IMR-90 (cell line): ENCODE data around the gene MSANTD1. TPM values are rescaled to one million over a fixed set of nuclear protein-coding genes. Genes with fewer than 3 reads are reported as not detected.

Source experiments
- ATAC-seq: fragments of 200-7000 bp; cut with Tn5 transposase; 2 replicates; pipeline ENCODE4 v1.9.1; 2020; ENCODE audit warnings: low read depth, mild to moderate bottlenecking, moderate library complexity
- BruUV-seq: library from RNA; stranded (reverse); fragments of 400-500 nt; replicated peaks from 2 replicates; lab custom pipeline; 2021; lab: Mats Ljungman, UMichigan
- CTCF ChIA-PET: fragments of 300-600 bp; formaldehyde crosslinking; extraction: SDS; loops from one replicate; lab custom pipeline; 2021; ENCODE audit warnings: antibody characterized with exemption; lab: Yijun Ruan, JAX
- POLR2A ChIA-PET: fragments of 300-600 bp; sonication (Branson Sonifier 250); formaldehyde crosslinking; loops from one replicate; lab custom pipeline; 2022; ENCODE audit warnings: antibody characterized with exemption; ENCODE audit not compliant: unreplicated experiment; lab: Charles Lee
- DNase-seq: peaks from one replicate; pipeline ENCODE4 v3.0.0; 2013
- H2AFZ ChIP-seq: replicated peaks from 2 replicates; pipeline ENCODE3; 2013; ENCODE audit warnings: low read length, mild to moderate bottlenecking; ENCODE audit not compliant: poor library complexity
- H2AK5ac ChIP-seq: 2 replicates; pipeline ENCODE4 v1.6.1; 2013; ENCODE audit warnings: low read depth, low read length, inconsistent platforms
- H2AK9ac ChIP-seq: replicated peaks from 2 replicates; pipeline ENCODE3; 2013; ENCODE audit warnings: mild to moderate bottlenecking, low read depth, low read length, moderate library complexity; ENCODE audit not compliant: poor library complexity
- H2BK120ac ChIP-seq: 2 replicates; pipeline ENCODE4 v1.6.1; 2013; ENCODE audit warnings: low read depth, low read length, inconsistent platforms
- H2BK15ac ChIP-seq: 3 replicates; pipeline ENCODE4 v1.6.1; 2013; ENCODE audit warnings: low read depth, low read length, inconsistent platforms
- H2BK20ac ChIP-seq: 2 replicates; pipeline ENCODE4 v1.6.1; 2013; ENCODE audit warnings: low read depth, mild to moderate bottlenecking, inconsistent platforms, low read length, moderate library complexity
- H2BK5ac ChIP-seq: 2 replicates; pipeline ENCODE4 v1.6.1; 2013; ENCODE audit warnings: mild to moderate bottlenecking, low read depth, low read length, inconsistent platforms; ENCODE audit not compliant: poor library complexity, severe bottlenecking
- H3K14ac ChIP-seq: replicated peaks from 2 replicates; pipeline ENCODE4 v1.6.1; 2013; ENCODE audit warnings: low read depth, low read length, inconsistent platforms
- H3K18ac ChIP-seq: 2 replicates; pipeline ENCODE4 v1.6.1; 2013; ENCODE audit warnings: low read depth, low read length, control low read depth
- H3K23ac ChIP-seq: 2 replicates; pipeline ENCODE4 v1.6.1; 2013; ENCODE audit warnings: low read depth, low read length, inconsistent platforms
- H3K27ac ChIP-seq: 2 replicates; pipeline ENCODE4 v1.5.1; 2013; ENCODE audit warnings: mild to moderate bottlenecking, control low read depth, low read length; ENCODE audit not compliant: insufficient read depth
- H3K27me3 ChIP-seq: 2 replicates; pipeline ENCODE4 v1.6.1; 2013; ENCODE audit warnings: low read length; ENCODE audit not compliant: control insufficient read depth, insufficient read depth
- H3K36me3 ChIP-seq: 2 replicates; pipeline ENCODE4 v1.6.1; 2013; ENCODE audit warnings: low read length, mixed read lengths; ENCODE audit not compliant: control insufficient read depth, insufficient read depth
- H3K4ac ChIP-seq: 2 replicates; pipeline ENCODE4 v1.6.1; 2013; ENCODE audit warnings: low read depth, low read length, inconsistent platforms
- H3K4me1 ChIP-seq: 2 replicates; pipeline ENCODE4 v1.6.1; 2013; ENCODE audit warnings: low read length, mixed read lengths; ENCODE audit not compliant: control insufficient read depth, insufficient read depth
- H3K4me2 ChIP-seq: 2 replicates; pipeline ENCODE4 v1.6.1; 2013; ENCODE audit warnings: low read depth, mild to moderate bottlenecking, control low read depth, low read length, moderate library complexity
- H3K4me3 ChIP-seq: 2 replicates; pipeline ENCODE4 v1.5.1; 2013; ENCODE audit warnings: low read depth, mild to moderate bottlenecking, control low read depth, low read length, moderate library complexity; ENCODE audit not compliant: insufficient read depth
- H3K56ac ChIP-seq: 2 replicates; pipeline ENCODE4 v1.6.1; 2013; ENCODE audit warnings: low read length, inconsistent platforms; ENCODE audit not compliant: insufficient read depth; ENCODE audit errors: extremely low read depth
- H3K79me1 ChIP-seq, 2 experiments: 2 replicates each; pipeline ENCODE4 v1.6.1; 2013; ENCODE audit warnings: low read length in 2 of 2, inconsistent platforms in 1 of 2, low read depth in 1 of 2
- H3K9ac ChIP-seq: 2 replicates; pipeline ENCODE4 v1.6.1; 2013; ENCODE audit warnings: low read depth, low read length, control low read depth
- H3K9me1 ChIP-seq: 2 replicates; pipeline ENCODE4 v1.6.1; 2013; ENCODE audit warnings: low read length, inconsistent platforms; ENCODE audit not compliant: insufficient read depth
- H3K9me3 ChIP-seq: 2 replicates; pipeline ENCODE4 v1.6.1; 2013; ENCODE audit warnings: low read length; ENCODE audit not compliant: control insufficient read depth, insufficient read depth
- H4K20me1 ChIP-seq: 2 replicates; pipeline ENCODE4 v1.6.1; 2013; ENCODE audit warnings: low read length, inconsistent platforms; ENCODE audit not compliant: insufficient read depth
- H4K5ac ChIP-seq: 2 replicates; pipeline ENCODE4 v1.6.1; 2013; ENCODE audit warnings: mild to moderate bottlenecking, low read depth, low read length, control low read depth
- H4K8ac ChIP-seq, 2 experiments: 2 replicates each; pipeline ENCODE4 v1.6.1; 2013; ENCODE audit warnings: low read depth in 2 of 2, low read length in 2 of 2, control low read depth in 1 of 2, inconsistent platforms in 1 of 2
- H4K91ac ChIP-seq: 2 replicates; pipeline ENCODE4 v1.6.1; 2013; ENCODE audit warnings: low read depth, low read length, inconsistent platforms; ENCODE audit not compliant: insufficient read depth
- CEBPB ChIP-seq: IDR thresholded peaks from 2 replicates; pipeline ENCODE4 v1.6.1; 2012; ENCODE audit warnings: low read depth, low read length, improper control_type of control experiment
- MAFK ChIP-seq: IDR thresholded peaks from 2 replicates; pipeline ENCODE4 v1.6.1; 2012; ENCODE audit warnings: low read depth, low read length, improper control_type of control experiment
- MAZ ChIP-seq: IDR thresholded peaks from 2 replicates; pipeline ENCODE4 v1.6.1; 2012; ENCODE audit warnings: low read depth, mild to moderate bottlenecking, low read length, improper control_type of control experiment, moderate library complexity, borderline replicate concordance
- MXI1 ChIP-seq: IDR thresholded peaks from 2 replicates; pipeline ENCODE4 v1.6.1; 2012; ENCODE audit warnings: low read depth, mild to moderate bottlenecking, low read length, moderate library complexity, borderline replicate concordance
- POLR2A ChIP-seq: IDR thresholded peaks from 2 replicates; pipeline ENCODE4 v1.6.1; 2012; ENCODE audit warnings: mild to moderate bottlenecking, low read depth, low read length
- WGBS, 2 experiments: methylation state at CpG; one replicate each; pipeline versions ENCODE4 v1.1.5 to v1.1.7; 2013; ENCODE audit warnings: missing lambda C conversion rate in 2 of 2; ENCODE audit not compliant: insufficient read length in 1 of 2; ENCODE audit errors: extremely low coverage in 2 of 2; 5-methylcytosine and 5-hydroxymethylcytosine counted together
- dilution Hi-C: fragments of 300-500 bp; cut with HindIII; formaldehyde crosslinking; loops from one replicate; pipeline ENCODE4 v1.14.3; 2018; ENCODE audit warnings: low sequenced_read_pairs; ENCODE audit not compliant: unreplicated experiment
- in situ Hi-C: fragments of 300-500 bp; cut with MboI; formaldehyde crosslinking; loops from 3 replicates; pipeline ENCODE4 v1.14.3; 2019; ENCODE audit warnings: low sequenced_read_pairs, inconsistent platforms, mixed read lengths
- intact Hi-C: fragments of 100-400 bp; cut with micrococcal nuclease; formaldehyde crosslinking; loops from 2 replicates; pipeline ENCODE4 v1.10.0; 2022
- polyA plus RNA-seq, 3 experiments: library from polyadenylated mRNA; depleted of rRNA; stranded (reverse); fragments of >200 nt; gene quantifications; 2 replicates each; pipeline ENCODE4 v1.2.3, GENCODE V29; 2012; ENCODE audit warnings: low replicate concordance in 1 of 3
- total RNA-seq: library from RNA; depleted of rRNA; stranded (reverse); fragments of >200 nt; gene quantifications from 2 replicates; pipeline ENCODE4 v1.2.3, GENCODE V29; 2012

The MSANTD1 gene
- total and polyA plus RNA-seq, 2 of the 4 experiments (the other 2 are of a cell fraction) = under 0.01 to 0.07 TPM

DNA sequence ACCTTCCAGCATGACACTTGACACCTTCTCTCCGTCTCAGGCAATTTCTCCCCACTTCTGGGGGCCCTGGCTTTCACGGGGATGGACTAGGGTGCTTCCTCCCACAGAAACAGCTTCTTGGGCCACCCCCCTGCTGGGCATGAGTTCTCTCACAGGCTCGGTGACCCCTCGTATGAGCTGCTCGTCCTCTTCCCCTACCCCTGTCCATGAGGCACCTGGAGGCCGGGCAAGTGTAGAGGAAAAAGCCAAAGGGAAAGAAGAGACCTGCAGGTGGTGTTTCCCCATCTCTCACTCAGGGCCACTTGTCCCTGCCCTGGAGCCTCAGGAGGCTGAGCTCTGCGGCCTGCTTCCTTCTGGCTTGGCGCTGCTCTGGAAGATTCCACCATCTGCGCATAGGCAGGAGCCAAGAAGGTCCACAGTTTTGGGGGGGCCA is 41.9 kb downstream of the MSANTD1 start:
- H3K4ac ChIP-seq = no peak overlapping the region
- H3K9me3 ChIP-seq = no peaks in the 10 kb centered on the region
- ATAC-seq (no peak), DNase-seq (no peak)
- H3K27me3 ChIP-seq = peaks cover 7% of the 10 kb centered on the region; the same call in 1 of the 2 replicates
- H2BK15ac ChIP-seq = no peak overlapping the region
- H4K20me1 ChIP-seq = 0 out of 2 replicates have a peak, but pooled peaks cover 10% of the 10 kb centered on the region
- H4K5ac ChIP-seq = no peak overlapping the region
- H3K79me1 ChIP-seq = peaks cover 19 to 30% of the 10 kb centered on the region in 2 experiments
- H3K18ac ChIP-seq = no peak overlapping the region
- in situ Hi-C loops (no loop called here), dilution Hi-C loops (no loop called here), intact Hi-C loops (loop anchor here (5.0 kb wide), 1 partner anchor 146 kb away; no protein-coding TSS in a partner anchor)
- no peak overlapping the region for H3K23ac ChIP-seq
- no peaks in the 10 kb centered on the region for H3K36me3 ChIP-seq
- H3K4me3 ChIP-seq = no peak overlapping the region
- no peak overlapping the region for H3K14ac ChIP-seq
- ChIA-PET CTCF (no interaction called here), POLR2A (no interaction called here)
- no peak overlapping the region for H3K56ac ChIP-seq
- H4K8ac ChIP-seq = no peak overlapping the region; a peak in 1 of 4 replicates
- H2BK20ac ChIP-seq = no peak overlapping the region
- H3K9me1 ChIP-seq = peaks cover 7% of the 10 kb centered on the region; the same call in 1 of the 2 replicates
- H2AK5ac ChIP-seq = no peak overlapping the region
- no peak overlapping the region for H3K27ac ChIP-seq
- H2AFZ ChIP-seq = no peak overlapping the region
- no peak overlapping the region for H2BK120ac ChIP-seq
- peaks cover 19% of the 10 kb centered on the region for H3K4me1 ChIP-seq
- no TSS peak for BruUV-seq
- WGBS, 2 experiments = 90% methylated on average over 2 of the region's 9 CpGs; no CpG with 5 or more reads in 1 of the 2 experiments
- H2AK9ac ChIP-seq = peak overlapping the region; percentile 23
- H3K4me2 ChIP-seq = no peak overlapping the region
- H4K91ac ChIP-seq = no peak overlapping the region
- TF ChIP-seq MAZ (no peak), POLR2A (no peak), CEBPB (no peak), MXI1 (no peak), MAFK (no peak)
- H2BK5ac ChIP-seq = no peak overlapping the region
- H3K9ac ChIP-seq = no peak overlapping the region
